HUES64 (cell line): ENCODE data around the gene SLC8A1.

Experiments
- H3K27ac ChIP-seq: 2 replicates; pipeline ENCODE4 v1.7.0; 2013; ENCODE audit warnings: low read depth, low read length, inconsistent platforms
- H3K27me3 ChIP-seq: 2 replicates; pipeline ENCODE4 v1.6.1; 2013; ENCODE audit warnings: mild to moderate bottlenecking, low read length; ENCODE audit not compliant: insufficient read depth
- H3K36me3 ChIP-seq: 2 replicates; pipeline ENCODE4 v1.6.1; 2013; ENCODE audit warnings: mild to moderate bottlenecking, low read length; ENCODE audit not compliant: insufficient read depth
- H3K4me1 ChIP-seq: 2 replicates; pipeline ENCODE4 v1.6.1; 2013; ENCODE audit warnings: mild to moderate bottlenecking, low read length, moderate library complexity; ENCODE audit not compliant: insufficient read depth
- H3K4me3 ChIP-seq: 2 replicates; pipeline ENCODE4 v1.5.1; 2013; ENCODE audit warnings: mild to moderate bottlenecking, low read length, moderate library complexity
- H3K9ac ChIP-seq: 2 replicates; pipeline ENCODE4 v1.6.1; 2013; ENCODE audit warnings: mild to moderate bottlenecking, low read depth, low read length
- H3K9me3 ChIP-seq: 2 replicates; pipeline ENCODE4 v1.6.1; 2013; ENCODE audit warnings: low read depth, low read length; ENCODE audit not compliant: insufficient read depth
- WGBS: fragments of 150-250, 120-280 bp; methylation state at CpG from one replicate; pipeline ENCODE4 v1.1.7; 2013; ENCODE audit warnings: missing lambda C conversion rate; 5-methylcytosine and 5-hydroxymethylcytosine counted together

The SLC8A1 gene

DNA sequence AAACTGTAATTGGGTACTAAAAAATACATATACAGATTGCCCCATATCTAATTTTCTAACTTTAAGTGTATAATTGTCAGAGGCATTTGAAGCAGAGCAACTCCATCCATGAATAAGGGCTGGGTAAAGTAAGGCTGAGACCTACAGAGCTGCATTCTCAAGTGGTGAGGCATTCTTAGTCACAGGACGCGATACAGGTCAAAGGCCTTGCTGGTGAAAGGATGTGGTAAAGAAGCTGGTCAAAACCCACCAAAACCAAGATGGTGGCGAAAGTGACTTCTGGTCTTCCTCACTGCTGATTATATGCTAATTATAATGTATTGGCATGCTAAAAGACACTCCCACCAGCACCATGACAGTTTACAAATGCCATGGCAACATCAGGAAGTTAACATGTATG, 50.0 kb downstream of the SLC8A1 start:
- H3K27ac ChIP-seq: no peak overlapping the region
- H3K9ac ChIP-seq: no peak overlapping the region
- no peaks in the 10 kb centered on the region for H3K27me3 ChIP-seq
- H3K9me3 ChIP-seq: no peaks in the 10 kb centered on the region
- H3K4me1 ChIP-seq: peaks cover 13% of the 10 kb centered on the region
- 90% methylated on average over 2 of the region's 3 CpGs for WGBS
- H3K36me3 ChIP-seq: no peaks in the 10 kb centered on the region
- no peak overlapping the region for H3K4me3 ChIP-seq

DNA sequence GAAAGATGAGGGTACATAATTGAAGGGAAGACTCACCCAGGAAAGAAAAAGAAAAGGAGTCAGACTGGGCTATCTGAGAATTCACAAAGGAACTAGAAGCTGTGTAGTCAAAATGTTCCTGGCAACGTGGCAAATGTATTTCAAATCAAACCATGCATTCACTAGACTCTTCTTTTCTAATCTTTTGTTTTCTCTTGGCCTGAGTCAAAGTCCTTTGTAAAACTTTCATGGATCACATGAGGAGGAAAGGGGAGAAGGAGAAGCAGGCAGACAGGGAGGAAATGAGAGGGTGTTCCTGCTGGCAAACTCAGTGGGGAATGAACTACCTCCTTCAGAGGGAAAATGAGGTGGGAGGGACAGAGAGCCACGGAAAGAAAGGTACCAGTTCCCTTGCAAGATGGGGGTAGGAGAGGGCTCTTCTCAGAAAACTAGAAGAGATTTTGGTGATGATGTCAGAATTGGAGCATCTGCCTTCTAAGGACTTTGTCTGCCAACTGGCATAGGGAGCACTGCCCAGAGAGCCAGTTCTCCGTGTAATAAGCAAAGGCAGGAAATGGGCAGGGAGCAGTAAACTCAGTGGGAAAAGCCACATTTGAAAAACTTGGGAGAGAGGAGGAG, 51.4 kb downstream of the SLC8A1 start:
- Histone ChIP-seq H3K36me3 (no peaks in the 10 kb centered on the region), H3K27me3 (no peaks in the 10 kb centered on the region), H3K4me3 (no peak overlapping the region), H3K9me3 (no peaks in the 10 kb centered on the region), H3K27ac (peak overlapping the region; percentile 34; the same call in 1 of the 2 replicates), H3K9ac (no peak overlapping the region), H3K4me1 (peaks cover 13% of the 10 kb centered on the region)
- WGBS: 17% methylated on average over 3 of the region's 3 CpGs

DNA sequence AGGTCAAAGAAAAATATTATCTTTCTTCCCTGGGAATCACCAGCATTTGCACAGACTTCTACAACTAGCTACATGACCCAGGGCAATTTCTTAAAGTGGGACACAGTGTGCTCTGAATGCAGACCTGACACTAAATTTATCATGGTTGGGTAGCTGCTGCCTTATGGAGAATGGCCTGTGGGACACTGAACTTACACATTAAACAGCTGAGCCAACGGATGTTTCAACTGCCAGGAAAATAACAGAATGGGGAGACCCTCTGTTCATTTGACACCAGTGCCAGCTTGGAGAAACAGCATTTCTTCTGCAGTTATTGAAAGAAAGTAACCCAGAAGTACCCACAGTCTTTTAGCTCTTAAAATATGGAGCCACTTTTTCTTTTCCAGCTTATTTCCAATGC, 54.1 kb downstream of the SLC8A1 start:
- Histone ChIP-seq H3K27me3 (no peaks in the 10 kb centered on the region), H3K9me3 (no peaks in the 10 kb centered on the region), H3K9ac (no peak overlapping the region), H3K4me3 (no peak overlapping the region), H3K36me3 (no peaks in the 10 kb centered on the region), H3K4me1 (peaks cover 18% of the 10 kb centered on the region), H3K27ac (no peak overlapping the region)
- WGBS: 95% methylated on average over 1 of the region's 1 CpG

DNA sequence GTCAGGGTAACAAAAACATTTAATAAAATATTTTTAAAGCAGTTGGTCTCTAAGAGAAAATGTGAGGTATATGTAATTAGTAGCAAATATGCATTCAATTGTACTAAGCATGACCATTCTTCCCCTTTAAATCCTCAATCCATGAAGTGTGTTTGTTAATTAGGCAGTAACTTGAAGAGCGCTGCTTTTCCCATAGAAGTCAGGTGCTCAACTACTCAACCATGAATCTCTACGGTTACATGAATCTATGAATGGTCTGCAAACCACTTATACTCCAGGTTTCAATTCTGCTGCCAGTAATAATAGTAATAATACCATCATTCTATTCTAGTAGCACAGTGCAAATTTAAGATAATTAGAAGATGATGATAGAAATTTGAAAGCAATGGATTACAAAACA, 55.8 kb downstream of the SLC8A1 start:
- Histone ChIP-seq H3K27me3 (no peaks in the 10 kb centered on the region), H3K9me3 (no peaks in the 10 kb centered on the region), H3K36me3 (no peaks in the 10 kb centered on the region), H3K9ac (no peak overlapping the region), H3K4me3 (no peak overlapping the region), H3K27ac (no peak overlapping the region), H3K4me1 (peaks cover 17% of the 10 kb centered on the region)
- WGBS: 100% methylated on average over 2 of the region's 2 CpGs

DNA sequence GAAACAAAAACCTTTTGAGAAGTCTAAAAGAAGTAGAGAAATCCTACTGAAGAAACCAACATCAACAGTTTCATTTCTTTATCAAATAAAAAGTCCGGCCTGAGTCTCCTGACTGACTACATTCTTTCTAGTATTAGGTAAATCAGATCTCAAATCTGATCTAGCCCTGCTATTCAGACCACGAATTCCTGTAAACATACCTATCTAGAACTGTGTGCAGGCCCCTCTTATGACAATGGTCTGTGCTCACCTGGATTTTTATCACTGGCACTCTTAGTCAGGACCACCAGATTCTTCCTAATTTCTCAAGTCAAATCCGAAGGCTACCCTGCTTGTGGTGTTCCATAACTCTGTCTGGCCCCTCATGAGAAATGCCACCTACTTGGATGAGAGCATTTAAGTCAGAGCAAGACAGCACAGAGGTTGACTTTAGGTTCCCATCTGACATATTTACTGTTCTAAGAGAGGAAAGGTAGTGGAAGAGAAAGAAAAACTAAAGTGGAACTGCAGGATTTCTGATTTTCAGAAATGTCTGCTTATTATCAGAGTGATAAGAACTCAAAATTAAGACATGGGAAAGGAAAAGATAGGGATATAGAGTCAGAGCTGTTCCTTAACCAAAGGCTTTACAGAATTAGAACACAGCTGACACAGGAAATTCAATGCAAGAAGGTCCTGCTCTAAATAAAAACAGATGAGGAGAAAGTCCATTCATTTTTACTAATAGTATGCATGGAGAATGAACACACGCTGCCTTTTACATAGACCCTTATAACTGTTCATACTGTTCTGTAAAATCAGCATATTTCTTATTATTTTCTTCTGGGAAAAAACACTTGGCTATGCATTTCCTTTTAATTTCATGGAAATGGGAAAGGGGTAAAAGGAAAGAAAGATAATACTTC, 56.5 kb downstream of the SLC8A1 start:
- H3K27ac ChIP-seq: no peak overlapping the region
- peaks cover 10% of the 10 kb centered on the region; the same call in 1 of the 2 replicates for H3K4me1 ChIP-seq
- no peak overlapping the region for H3K4me3 ChIP-seq
- 81% methylated on average over 4 of the region's 4 CpGs for WGBS
- H3K9me3 ChIP-seq: no peaks in the 10 kb centered on the region
- H3K9ac ChIP-seq: no peak overlapping the region
- no peaks in the 10 kb centered on the region for H3K27me3 ChIP-seq
- no peaks in the 10 kb centered on the region for H3K36me3 ChIP-seq

DNA sequence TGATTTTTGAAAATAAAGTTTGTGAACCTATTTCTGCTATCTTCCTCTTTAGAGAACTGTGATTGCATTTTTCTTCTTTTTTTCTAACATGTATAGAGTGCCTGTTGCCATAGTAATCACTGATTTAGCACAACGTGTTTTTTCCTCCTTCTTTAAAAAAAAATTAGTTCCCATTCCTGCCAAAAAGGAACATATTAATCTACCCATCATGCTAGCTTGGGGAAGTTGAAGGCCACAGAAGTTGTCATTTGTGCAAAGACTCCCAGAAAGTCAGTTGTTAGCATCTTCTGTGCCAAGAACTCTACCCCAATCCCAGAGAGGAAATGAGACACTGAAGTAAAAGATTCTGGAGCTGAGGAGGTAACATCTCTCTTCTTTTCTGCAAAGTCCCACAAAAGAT, 57.3 kb downstream of the SLC8A1 start:
- WGBS: 83% methylated on average over 1 of the region's 1 CpG
- H3K4me1 ChIP-seq: peaks cover 5% of the 10 kb centered on the region; the same call in 1 of the 2 replicates
- H3K9ac ChIP-seq: no peak overlapping the region
- H3K4me3 ChIP-seq: no peak overlapping the region
- no peaks in the 10 kb centered on the region for H3K36me3 ChIP-seq
- no peaks in the 10 kb centered on the region for H3K9me3 ChIP-seq
- H3K27me3 ChIP-seq: no peaks in the 10 kb centered on the region
- H3K27ac ChIP-seq: no peak overlapping the region

DNA sequence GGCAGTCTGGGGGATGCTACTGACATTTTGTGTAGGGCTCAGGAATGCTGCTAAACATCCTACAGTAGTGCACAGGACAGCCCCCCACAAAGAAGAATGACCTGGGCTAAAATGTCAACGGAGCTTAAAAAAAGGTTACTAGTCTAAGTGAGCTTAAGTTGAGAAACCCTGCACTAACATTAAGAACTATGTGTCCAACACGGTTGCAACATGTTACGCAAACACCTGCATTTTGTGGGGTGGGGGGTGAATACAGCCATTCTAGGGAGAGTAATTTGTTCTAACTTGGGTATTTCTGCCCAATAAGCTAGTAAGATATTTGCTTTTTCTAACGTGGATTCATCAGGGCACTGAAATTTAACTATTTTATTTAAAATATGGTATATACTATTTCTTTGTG, 57.9 kb downstream of the SLC8A1 start:
- Histone ChIP-seq H3K27me3 (no peaks in the 10 kb centered on the region), H3K4me1 (peaks cover 5% of the 10 kb centered on the region; the same call in 1 of the 2 replicates), H3K9ac (no peak overlapping the region), H3K36me3 (no peaks in the 10 kb centered on the region), H3K4me3 (no peak overlapping the region), H3K27ac (no peak overlapping the region), H3K9me3 (no peaks in the 10 kb centered on the region)
- WGBS: 96% methylated on average over 3 of the region's 4 CpGs

DNA sequence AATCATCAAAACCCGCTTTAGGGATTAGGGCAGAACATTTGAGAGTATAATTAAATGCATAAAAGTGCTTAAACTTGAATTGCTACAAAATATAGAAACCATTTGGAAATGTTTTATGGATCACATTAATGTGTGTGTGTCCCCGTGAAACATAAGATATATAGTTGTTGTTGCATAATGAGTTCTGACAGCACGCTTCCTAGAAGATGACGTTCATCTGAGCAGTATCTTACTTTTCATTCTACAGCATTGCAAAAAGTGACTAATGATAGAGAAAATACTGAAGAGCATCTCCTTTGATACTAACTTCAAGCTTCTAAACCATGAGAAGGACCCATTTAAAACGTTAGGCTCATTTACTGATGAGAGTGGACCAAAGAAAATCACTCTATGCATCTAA, 63.7 kb downstream of the SLC8A1 start:
- no peaks in the 10 kb centered on the region for H3K4me1 ChIP-seq
- H3K9me3 ChIP-seq: no peaks in the 10 kb centered on the region
- H3K9ac ChIP-seq: no peak overlapping the region
- H3K36me3 ChIP-seq: no peaks in the 10 kb centered on the region
- 93% methylated on average over 4 of the region's 5 CpGs for WGBS
- H3K27ac ChIP-seq: no peak overlapping the region
- no peaks in the 10 kb centered on the region for H3K27me3 ChIP-seq
- no peak overlapping the region for H3K4me3 ChIP-seq

DNA sequence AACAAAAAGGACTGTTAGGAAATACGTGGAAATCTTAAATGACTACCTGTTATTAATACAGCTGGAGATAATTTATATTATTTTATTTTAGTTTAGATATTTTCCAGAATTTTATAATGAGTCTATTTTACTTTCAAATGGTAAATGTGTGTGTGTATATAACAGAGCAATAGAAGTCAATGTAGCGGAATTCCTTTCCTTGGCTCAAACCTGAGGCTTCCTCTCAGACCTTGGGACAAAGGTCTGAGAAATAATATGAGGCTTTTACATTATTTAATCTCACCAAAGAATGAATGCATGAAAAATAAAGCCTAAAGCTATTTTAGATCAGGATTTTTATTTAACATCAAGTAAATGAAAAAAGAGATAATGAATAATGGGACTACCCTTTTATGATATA, 65.7 kb downstream of the SLC8A1 start:
- H3K9me3 ChIP-seq: peaks cover 13% of the 10 kb centered on the region
- 100% methylated on average over 1 of the region's 2 CpGs for WGBS
- H3K36me3 ChIP-seq: no peaks in the 10 kb centered on the region
- no peak overlapping the region for H3K27ac ChIP-seq
- H3K4me1 ChIP-seq: no peaks in the 10 kb centered on the region
- H3K9ac ChIP-seq: no peak overlapping the region
- H3K4me3 ChIP-seq: no peak overlapping the region
- H3K27me3 ChIP-seq: no peaks in the 10 kb centered on the region

DNA sequence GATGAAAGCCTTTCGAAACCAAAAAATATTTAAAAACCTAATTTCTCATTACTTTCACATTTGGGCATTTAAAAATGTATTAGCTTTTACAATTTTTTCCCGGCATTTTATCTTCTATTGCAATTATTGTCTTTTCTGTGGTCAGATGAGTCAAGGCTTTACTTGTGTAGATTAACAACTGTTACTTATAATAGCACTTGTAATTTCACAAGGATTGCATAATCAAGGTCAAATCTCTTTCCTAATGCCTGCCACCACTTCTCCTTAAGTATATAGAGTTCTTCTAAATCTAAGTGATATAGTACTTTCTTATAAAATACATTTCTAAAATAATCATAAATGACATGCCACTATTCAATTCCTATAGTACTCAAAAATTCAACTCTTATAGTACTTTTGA, 67.2 kb downstream of the SLC8A1 start:
- WGBS: no CpG with 5 or more reads among the region's 2 CpGs
- H3K27ac ChIP-seq: no peak overlapping the region
- H3K4me3 ChIP-seq: no peak overlapping the region
- H3K9ac ChIP-seq: no peak overlapping the region
- no peaks in the 10 kb centered on the region for H3K36me3 ChIP-seq
- no peaks in the 10 kb centered on the region for H3K27me3 ChIP-seq
- peaks cover 20% of the 10 kb centered on the region for H3K9me3 ChIP-seq
- H3K4me1 ChIP-seq: no peaks in the 10 kb centered on the region

DNA sequence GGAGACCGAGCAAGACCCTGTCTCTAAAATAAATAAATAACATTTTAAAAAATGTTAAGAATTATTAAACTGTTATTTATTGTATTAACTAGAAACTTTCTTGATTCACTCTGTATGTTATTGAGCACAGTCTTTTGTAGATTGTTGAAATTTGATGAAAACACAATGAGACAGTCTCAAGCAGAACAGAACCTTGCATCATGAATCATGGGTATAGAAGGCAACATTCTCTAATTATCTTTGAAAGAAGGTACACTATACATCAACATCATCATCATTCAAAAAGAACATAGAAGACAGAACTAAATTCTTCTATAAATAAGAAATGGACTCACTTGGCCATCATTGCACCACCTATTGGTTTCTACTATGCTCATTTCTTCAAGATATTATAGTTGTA, 67.7 kb downstream of the SLC8A1 start:
- H3K36me3 ChIP-seq: no peaks in the 10 kb centered on the region
- H3K27me3 ChIP-seq: no peaks in the 10 kb centered on the region
- H3K9ac ChIP-seq: no peak overlapping the region
- H3K27ac ChIP-seq: no peak overlapping the region
- no peaks in the 10 kb centered on the region for H3K4me1 ChIP-seq
- H3K9me3 ChIP-seq: peaks cover 20% of the 10 kb centered on the region
- H3K4me3 ChIP-seq: no peak overlapping the region
- no CpG with 5 or more reads among the region's 1 CpG for whole genome bisulfite sequencing
